Stomach (tissue), 4 donors: ENCODE results near the gene MIA3.

Experiments used
- CTCF ChIP-seq, 7 experiments: fragments of 450-650 bp in 4 of 7; fragments of 200-600 bp in 3 of 7; sonication (generic) in 3 of 7; IDR thresholded peaks; one replicate each; pipeline ENCODE4 v1.5.1; 2016 to 2019; ENCODE audit warnings: antibody characterized with exemption in 7 of 7, control low read depth in 2 of 7, mild to moderate bottlenecking in 1 of 7
- POLR2A ChIP-seq, 4 donors: fragments of 450-650 bp; IDR thresholded peaks; one replicate each; pipeline ENCODE4 v1.6.1; 2016; ENCODE audit warnings: antibody characterized with exemption in 4 of 4, control low read depth in 2 of 4, mild to moderate bottlenecking in 1 of 4, moderate library complexity in 1 of 4

GRCh38 chr1:222680080-222680479 is 62.2 kb downstream of the MIA3 start:
- no peak for TF ChIP-seq CTCF (IDR thresholded peaks at IDR 0.05)
- TF ChIP-seq POLR2A (IDR thresholded peaks at IDR 0.05), result no peak
